NCI-H774 (cell line): ENCODE results near the gene PDE9A.

Experiments
- DNase-seq: peaks from one replicate; lab custom pipeline; 2025; lab: John Stamatoyannopoulos, UW

PDE9A gene

GRCh38 chr21:42658320-42659105, 5.1 kb downstream of the PDE9A start:
- no peak for DNase-seq

- DNase-seq = no peak
Observed at GRCh38 chr21:42659416-42660117, 6.1 kb downstream of the PDE9A start.

GRCh38 chr21:42660118-42660470, 6.7 kb downstream of the PDE9A start:
- no peak for DNase-seq

- no peak for DNase-seq
Observed at GRCh38 chr21:42661688-42662429, 8.4 kb downstream of the PDE9A start.

- no peak for DNase-seq
Observed at GRCh38 chr21:42662430-42663199, 9.2 kb downstream of the PDE9A start.

- DNase-seq = no peak
Observed at GRCh38 chr21:42663200-42663750, 9.9 kb downstream of the PDE9A start.

GRCh38 chr21:42663860-42664535, 10.6 kb downstream of the PDE9A start:
- no peak for DNase-seq

GRCh38 chr21:42664614-42665013, 11.2 kb downstream of the PDE9A start:
- no peak for DNase-seq

- no peak for DNase-seq
Observed at GRCh38 chr21:42665026-42665425, 11.6 kb downstream of the PDE9A start.

GRCh38 chr21:42665484-42665883, 12.1 kb downstream of the PDE9A start:
- no peak for DNase-seq

- DNase-seq = no peak
Observed at GRCh38 chr21:42666023-42666747, 12.8 kb downstream of the PDE9A start.

- no peak for DNase-seq
Observed at GRCh38 chr21:42666925-42667324, 13.5 kb downstream of the PDE9A start.

- no peak for DNase-seq
Observed at GRCh38 chr21:42668298-42668992, 15.0 kb downstream of the PDE9A start.

- no peak for DNase-seq
Observed at GRCh38 chr21:42669041-42669440, 15.6 kb downstream of the PDE9A start.

- DNase-seq = no peak
Observed at GRCh38 chr21:42670058-42670880, 16.8 kb downstream of the PDE9A start.

GRCh38 chr21:42670884-42671283, 17.5 kb downstream of the PDE9A start:
- DNase-seq = no peak

GRCh38 chr21:42671778-42672593, 18.6 kb downstream of the PDE9A start:
- no peak for DNase-seq
